ENCODE data around the gene CHEK1. TPM values are rescaled to one million over a fixed set of nuclear protein-coding genes. Genes with fewer than 3 reads are reported as not detected.

Gene CHEK1
- total and polyA plus RNA-seq, 2 of the 8 experiments (the other 6 are each of a cell fraction or from before 2014, with no cell fraction given): 37.7 to 133 TPM

DNA sequence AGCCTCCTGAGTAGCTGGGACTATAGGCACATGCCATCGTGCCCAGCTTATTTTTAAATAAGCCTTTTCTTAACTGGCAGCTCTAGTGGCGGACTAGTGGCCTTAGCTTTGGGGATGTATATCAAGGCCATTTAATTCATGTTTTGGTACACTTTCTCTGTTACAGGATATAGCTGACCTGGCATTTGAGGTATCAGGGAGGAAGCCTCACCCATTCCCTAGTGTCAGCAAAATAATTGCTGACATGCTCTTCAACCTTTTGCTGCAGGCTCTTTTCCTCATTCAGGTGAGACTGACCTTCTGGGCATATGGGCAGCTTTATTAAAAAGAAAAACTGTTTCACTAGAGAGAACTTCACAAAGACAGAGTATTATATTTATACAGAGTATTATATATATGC lies 46.2 kb upstream of the CHEK1 start:
- CTCF ChIA-PET (ENCODE audit: partially characterized antibody): interaction anchor here (0.7 to 1.1 kb wide), 2 partner anchors 47 to 229 kb away, joined by 3 read pairs; no protein-coding TSS in a partner anchor

More for the DNA sequence above, 46.2 kb upstream of the CHEK1 start:
- no peak overlapping the region for H2AFZ ChIP-seq (ENCODE audit: low read length)
- H3K56ac ChIP-seq (replicated peaks; ENCODE audit: insufficient read length, low read depth, low read length): no peak overlapping the region
- no peak overlapping the region for H3K4me2 ChIP-seq (ENCODE audit: insufficient read depth in 1 of 2, low read depth in 2 of 2, low read length in 2 of 2)
- H2BK12ac ChIP-seq (ENCODE audit: low read depth, low read length): no peak overlapping the region
- H3K23me2 ChIP-seq (ENCODE audit: low read depth, low read length): no peaks in the 10 kb centered on the region
- H3K27me3 ChIP-seq (replicated peaks in 1 of 4; ENCODE audit: control insufficient read depth in 3 of 4, extremely low read depth in 1 of 4, insufficient read depth in 3 of 4, low read length in 3 of 4): no peaks in the 10 kb centered on the region
- H2BK5ac ChIP-seq (ENCODE audit: low read depth, low read length): no peak overlapping the region
- H3K4me1 ChIP-seq (replicated peaks in 1 of 4; ENCODE audit: control insufficient read depth in 3 of 4, insufficient read depth in 4 of 4, low read length in 3 of 4): no peaks in the 10 kb centered on the region
- FAIRE-seq (no peak), DNase-seq (ENCODE audit: low read depth in 1 of 2, low spot score in 2 of 2) (no peak)
- no peak overlapping the region for H3K14ac ChIP-seq (ENCODE audit: insufficient read length)
- no peak overlapping the region for H3K9ac ChIP-seq (replicated peaks in 1 of 4; ENCODE audit: extremely low read depth in 1 of 4, low read depth in 3 of 4, low read length in 3 of 4)
- no peak overlapping the region for H3K4ac ChIP-seq (replicated peaks; ENCODE audit: insufficient read length, low read depth, low read length)
- H3K79me1 ChIP-seq (ENCODE audit: low read depth, low read length): no peaks in the 10 kb centered on the region
- WGBS, 2 experiments (ENCODE audit: extremely low coverage in 1 of 2, insufficient coverage in 1 of 2, insufficient read length in 1 of 2, insufficient replicate concordance in 2 of 2, low coverage in 1 of 2, low lambda C conversion rate in 2 of 2, missing lambda C conversion rate in 1 of 2): 98% methylated on average over 2 of the region's 2 CpGs; no CpG with 5 or more reads in 1 of the 2 experiments
- POLR2A ChIA-PET (ENCODE audit: partially characterized antibody): interaction anchor here (1.2 kb wide), 1 partner anchor 9 kb away, joined by 3 read pairs; the partner anchor contains the start of gene EI24
- no peak overlapping the region for H2AK5ac ChIP-seq (ENCODE audit: low read depth, low read length)
- H4K8ac ChIP-seq (ENCODE audit: extremely low read depth, insufficient read depth, low read length): no peak overlapping the region
- no peak overlapping the region for H2BK20ac ChIP-seq (ENCODE audit: low read length)
- H3K79me2 ChIP-seq (ENCODE audit: control insufficient read depth in 1 of 2, insufficient read depth in 2 of 2, low read length in 2 of 2): no peaks in the 10 kb centered on the region
- H2BK120ac ChIP-seq (replicated peaks; ENCODE audit: low read depth, low read length): no peak overlapping the region
- no peaks in the 10 kb centered on the region for H3K9me3 ChIP-seq (ENCODE audit: insufficient read depth in 2 of 2, low read depth in 1 of 2, low read length in 1 of 2)
- H2BK15ac ChIP-seq (ENCODE audit: low read length): no peak overlapping the region
- H3K36me3 ChIP-seq (ENCODE audit: control insufficient read depth in 2 of 4, insufficient read depth in 4 of 4, low read length in 3 of 4): peaks cover 39 to 87% (median 68%) of the 10 kb centered on the region in 4 experiments
- no peak overlapping the region for H3K4me3 ChIP-seq (ENCODE audit: extremely low read depth in 1 of 4, insufficient read depth in 2 of 4, low read depth in 3 of 4, low read length in 4 of 4)
- no peak overlapping the region for H4K5ac ChIP-seq (ENCODE audit: insufficient read length, low read depth, low read length)
- H3K18ac ChIP-seq (ENCODE audit: extremely low read depth, low read length): no peak overlapping the region
- no peak overlapping the region for H3K27ac ChIP-seq (ENCODE audit: low read depth, low read length)
- H4K20me1 ChIP-seq (replicated peaks in 1 of 2; ENCODE audit: control insufficient read depth in 1 of 2, insufficient read depth in 2 of 2, low read length in 2 of 2): no peaks in the 10 kb centered on the region
- TF ChIP-seq CTBP2 (IDR thresholded peaks at IDR 0.05; ENCODE audit: borderline replicate concordance, insufficient read depth, insufficient read length, low read length) (no peak), POLR2A (IDR thresholded peaks at IDR 0.05; ENCODE audit: control extremely low read depth in 1 of 2, low read depth in 2 of 2, low read length in 2 of 2) (no peak), RXRA (IDR thresholded peaks at IDR 0.05; ENCODE audit: insufficient read depth, low read depth, low read length) (no peak), SRF (IDR thresholded peaks at IDR 0.05; ENCODE audit: low read depth, low read length) (no peak), POLR2AphosphoS5 (IDR thresholded peaks at IDR 0.05; ENCODE audit: low read depth, low read length) (no peak)
- no peak overlapping the region for H3K23ac ChIP-seq (ENCODE audit: insufficient read length)
- H4K91ac ChIP-seq (replicated peaks; ENCODE audit: insufficient read length, low read length): no peak overlapping the region
